Adrenal gland (tissue), 12 donors: ENCODE data around the gene PTX3. TPM values are rescaled to one million over a fixed set of nuclear protein-coding genes. Genes with fewer than 3 reads are reported as not detected.

Source experiments
- DNase-seq, 7 donors: peaks; one replicate each; pipeline ENCODE4 v3.0.0-alpha.2; 2019 to 2020
- H3K27ac ChIP-seq, 5 donors: fragments of 200-600 bp; sonication (generic) in 4 of 5; 1 replicate in 3 of 5; 2 replicates in 2 of 5; pipeline versions ENCODE4 v1.5.1 to v1.8.0; 2016 to 2020; ENCODE audit warnings: mild to moderate bottlenecking in 1 of 5
- H3K27me3 ChIP-seq: fragments of 200-600 bp; 2 replicates; pipeline ENCODE4 v1.8.0; 2021
- H3K36me3 ChIP-seq, 2 donors: fragments of 200-600 bp; replicated peaks in 1 of 2; 1 replicate in 1 of 2; 2 replicates in 1 of 2; pipeline versions ENCODE4 v1.5.1 to v1.8.0; 2018 to 2022
- H3K4me1 ChIP-seq, 2 donors: fragments of 200-600 bp; replicated peaks in 1 of 2; 1 replicate in 1 of 2; 2 replicates in 1 of 2; pipeline versions ENCODE4 v1.5.1 to v1.8.0; 2018 to 2021
- H3K4me3 ChIP-seq, 4 donors: fragments of 200-600 bp; sonication (generic) in 3 of 4; one replicate each; pipeline ENCODE4 v1.5.1; 2016 to 2018
- H3K9me3 ChIP-seq, 3 donors: fragments of 200-600 bp; sonication (generic) in 1 of 3; replicated peaks in 1 of 3; 1 replicate in 2 of 3; 2 replicates in 1 of 3; pipeline versions ENCODE4 v1.5.1 to v1.8.0; 2016 to 2021
- POLR2A ChIP-seq, 2 donors: fragments of 450-650 bp; IDR thresholded peaks; one replicate each; pipeline ENCODE4 v1.6.1; 2017; ENCODE audit warnings: antibody characterized with exemption in 2 of 2, mild to moderate bottlenecking in 2 of 2, moderate library complexity in 1 of 2
- WGBS, 4 donors: extraction: QIAGEN DNeasy Blood & Tissue Kit in 2 of 4; methylation state at CpG; one replicate each; pipeline versions ENCODE4 v1.1.5 to v1.1.7; 2013 to 2017; 5-methylcytosine and 5-hydroxymethylcytosine counted together
- intact Hi-C, 2 donors: fragments of 100-400 bp; cut with DNase I; formaldehyde crosslinking; loops; one replicate each; pipeline versions ENCODE4 v1.14.1 to v1.15.0; 2022 to 2023
- polyA plus RNA-seq, 3 donors: library from polyadenylated mRNA; stranded (reverse); fragments of 200-250 nt in 2 of 3; fragments of 350-450 nt in 1 of 3; fragmentation: Illumina TruSeq in 1 of 3; extraction: RNeasy Lipid Tissue Mini Kit (QIAGEN cat#74804) in 1 of 3; gene quantifications; one replicate each; pipeline ENCODE4 v1.2.3, GENCODE V29; 2013 to 2014
- total RNA-seq, 9 donors: library from RNA; depleted of rRNA in 4 of 9; stranded (reverse); fragments of >200 nt in 4 of 9; fragments of 120-200 nt in 1 of 9; fragmentation: NEBNext Ultra II Directional in 1 of 9; extraction: Animal tissue kit (Norgen Biotek cat#: 25700) in 1 of 9; gene quantifications; one replicate each; pipeline versions ENCODE4 v1.1.0 to v1.2.4, GENCODE V29; 2013 to 2023
- TF ChIP-seq, protein P1 (sequence below), 6 experiments: fragments of 450-650 bp in 4 of 6; fragments of 200-600 bp in 2 of 6; sonication (generic) in 1 of 6; IDR thresholded peaks; 1 replicate in 5 of 6; 2 replicates in 1 of 6; pipeline versions ENCODE4 v1.5.1 to v1.8.0; 2016 to 2021; ENCODE audit warnings: antibody characterized with exemption in 6 of 6, mild to moderate bottlenecking in 2 of 6, moderate library complexity in 1 of 6
- donor health status: healthy with polysubstance abuse.
- donor health status: Bipolar disorder and iron deficiency.
- donor health status: DM: yes; HTN: yes; CAD: no.
- donor health status: DM: no; HTN: no; CAD: no.
- donor health status: DM: no; HTN: no; CAD: no.
- donor health status: DM: yes; HTN: yes; CAD: no.

Gene PTX3
- total and polyA plus RNA-seq, 12 donors: 0.12 to 21.8 (median 3.8) TPM

DNA sequence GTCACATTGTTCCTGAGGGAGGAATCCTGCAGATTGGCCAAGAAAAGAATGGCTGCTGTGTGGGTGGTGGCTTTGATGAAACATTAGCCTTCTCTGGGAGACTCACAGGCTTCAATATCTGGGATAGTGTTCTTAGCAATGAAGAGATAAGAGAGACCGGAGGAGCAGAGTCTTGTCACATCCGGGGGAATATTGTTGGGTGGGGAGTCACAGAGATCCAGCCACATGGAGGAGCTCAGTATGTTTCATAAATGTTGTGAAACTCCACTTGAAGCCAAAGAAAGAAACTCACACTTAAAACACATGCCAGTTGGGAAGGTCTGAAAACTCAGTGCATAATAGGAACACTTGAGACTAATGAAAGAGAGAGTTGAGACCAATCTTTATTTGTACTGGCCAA is 6.1 kb downstream of the PTX3 start:
- no peak overlapping the region for H3K4me3 ChIP-seq
- no peaks in the 10 kb centered on the region for H3K36me3 ChIP-seq
- DNase-seq: no peak
- no peak overlapping the region for H3K27ac ChIP-seq
- H3K9me3 ChIP-seq: no peaks in the 10 kb centered on the region
- no peak for TF ChIP-seq POLR2A (IDR thresholded peaks at IDR 0.05)
- TF ChIP-seq, protein P1, sequence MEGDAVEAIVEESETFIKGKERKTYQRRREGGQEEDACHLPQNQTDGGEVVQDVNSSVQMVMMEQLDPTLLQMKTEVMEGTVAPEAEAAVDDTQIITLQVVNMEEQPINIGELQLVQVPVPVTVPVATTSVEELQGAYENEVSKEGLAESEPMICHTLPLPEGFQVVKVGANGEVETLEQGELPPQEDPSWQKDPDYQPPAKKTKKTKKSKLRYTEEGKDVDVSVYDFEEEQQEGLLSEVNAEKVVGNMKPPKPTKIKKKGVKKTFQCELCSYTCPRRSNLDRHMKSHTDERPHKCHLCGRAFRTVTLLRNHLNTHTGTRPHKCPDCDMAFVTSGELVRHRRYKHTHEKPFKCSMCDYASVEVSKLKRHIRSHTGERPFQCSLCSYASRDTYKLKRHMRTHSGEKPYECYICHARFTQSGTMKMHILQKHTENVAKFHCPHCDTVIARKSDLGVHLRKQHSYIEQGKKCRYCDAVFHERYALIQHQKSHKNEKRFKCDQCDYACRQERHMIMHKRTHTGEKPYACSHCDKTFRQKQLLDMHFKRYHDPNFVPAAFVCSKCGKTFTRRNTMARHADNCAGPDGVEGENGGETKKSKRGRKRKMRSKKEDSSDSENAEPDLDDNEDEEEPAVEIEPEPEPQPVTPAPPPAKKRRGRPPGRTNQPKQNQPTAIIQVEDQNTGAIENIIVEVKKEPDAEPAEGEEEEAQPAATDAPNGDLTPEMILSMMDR (IDR thresholded peaks at IDR 0.05): no peak
- H3K4me1 ChIP-seq: peaks cover 6 to 7% of the 10 kb centered on the region in 2 donors
- WGBS, 4 donors: 66 to 78% (median 75%) methylated on average over 2 of the region's 2 CpGs
- no peaks in the 10 kb centered on the region for H3K27me3 ChIP-seq
- intact Hi-C loops: no loop called here

DNA sequence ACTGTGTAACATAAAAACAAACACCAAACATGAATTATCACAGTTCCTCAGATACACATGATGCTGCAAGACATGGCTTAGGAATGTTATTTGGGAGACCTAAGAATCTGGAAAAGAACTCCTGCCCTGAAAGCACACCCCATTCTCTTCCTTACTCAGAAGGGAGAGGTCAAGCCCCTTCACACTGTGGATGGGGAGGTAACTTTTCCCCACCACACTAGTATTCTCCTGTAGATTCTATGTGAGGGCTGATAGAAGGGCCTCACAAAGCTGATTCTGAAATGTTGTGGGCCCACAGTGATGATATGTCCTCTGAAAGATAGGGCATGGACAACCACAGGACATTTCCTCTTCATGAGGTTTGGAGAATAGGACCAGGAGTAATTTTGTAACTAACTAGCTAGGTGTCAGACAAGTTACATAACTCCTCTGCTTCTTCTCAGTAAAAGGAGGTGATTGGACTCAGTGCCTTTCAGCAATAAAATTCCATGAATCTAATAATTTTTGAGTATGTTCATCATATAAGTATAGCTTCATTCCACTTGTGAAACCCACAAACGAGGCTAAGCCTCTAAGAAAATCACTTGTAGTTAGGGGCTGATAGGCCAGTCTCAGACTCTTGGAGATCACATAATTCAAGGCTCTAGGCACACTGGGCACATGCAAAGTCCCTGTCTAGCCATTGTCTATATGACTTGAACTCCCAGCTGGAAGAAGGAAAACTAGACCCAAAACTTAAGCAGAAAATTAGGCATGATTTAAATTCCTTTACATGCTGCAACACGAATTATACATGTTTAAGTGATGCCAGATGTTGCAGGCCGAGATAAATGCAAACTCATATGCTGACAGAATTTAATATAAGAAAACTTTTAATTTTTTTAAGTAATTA is 7.5 kb downstream of the PTX3 start:
- Histone ChIP-seq H3K4me1 (no peaks in the 10 kb centered on the region), H3K27ac (no peak overlapping the region), H3K36me3 (no peaks in the 10 kb centered on the region), H3K4me3 (no peak overlapping the region), H3K27me3 (no peaks in the 10 kb centered on the region), H3K9me3 (no peaks in the 10 kb centered on the region)
- TF ChIP-seq POLR2A (IDR thresholded peaks at IDR 0.05): no peak
- TF ChIP-seq, protein P1 (IDR thresholded peaks at IDR 0.05): no peak
- intact Hi-C loops: no loop called here
- no peak for DNase-seq
- 80 to 83% (median 80%) methylated on average over 3 of the region's 3 CpGs for WGBS, 4 donors

- 91 to 100% (median 95%) methylated on average over 1 of the region's 1 CpG for WGBS, 4 donors
- no peaks in the 10 kb centered on the region for H3K4me1 ChIP-seq
- intact Hi-C loops: no loop called here
- no peak overlapping the region for H3K4me3 ChIP-seq
- no peak overlapping the region for H3K27ac ChIP-seq
- DNase-seq: no peak
- no peaks in the 10 kb centered on the region for H3K27me3 ChIP-seq
- TF ChIP-seq, protein P1 (IDR thresholded peaks at IDR 0.05): no peak
- no peak for TF ChIP-seq POLR2A (IDR thresholded peaks at IDR 0.05)
- H3K9me3 ChIP-seq: no peaks in the 10 kb centered on the region
- no peaks in the 10 kb centered on the region for H3K36me3 ChIP-seq
These were observed 8.1 kb downstream of the PTX3 start for GRCh38 chr3:157444797-157445184.

- H3K4me3 ChIP-seq: no peak overlapping the region
- H3K27ac ChIP-seq: no peak overlapping the region
- TF ChIP-seq, protein P1 (IDR thresholded peaks at IDR 0.05): no peak
- no peak for TF ChIP-seq POLR2A (IDR thresholded peaks at IDR 0.05)
- 77 to 92% (median 82%) methylated on average over 1 of the region's 1 CpG for WGBS, 4 donors
- H3K36me3 ChIP-seq: no peaks in the 10 kb centered on the region
- no peak for DNase-seq
- no peaks in the 10 kb centered on the region for H3K9me3 ChIP-seq
- no peaks in the 10 kb centered on the region for H3K4me1 ChIP-seq
- no peaks in the 10 kb centered on the region for H3K27me3 ChIP-seq
- intact Hi-C loops: no loop called here
These were observed 9.2 kb downstream of the PTX3 start for GRCh38 chr3:157445857-157446256.
